ENCODE measurements around the gene ACTL6B. TPM values are rescaled to one million over a fixed set of nuclear protein-coding genes. Genes with fewer than 3 reads are reported as not detected.

Gene ACTL6B
- total RNA-seq, 1 donor from 2014 or later = not detected

- intact Hi-C loops (cut with DNase I) = no loop called here
- ATAC-seq (ENCODE audit: poor library complexity) = peak; percentile 98
- DNase-seq = peak; percentile 98
Observed at GRCh38 chr7:100611983-100612729, 44.1 kb downstream of the ACTL6B start, which contains the start of gene MOSPD3. Gene MOSPD3, plus strand, starts transcription at chr7:100612540. Its CDS starts 252 bp downstream, at chr7:100612792.

- ATAC-seq (ENCODE audit: poor library complexity) (no peak), DNase-seq (no peak)
- intact Hi-C loops (cut with DNase I) = no loop called here
Observed at GRCh38 chr7:100609958-100610357, 46.3 kb downstream of the ACTL6B start.

GRCh38 chr7:100607111-100607510 is 49.1 kb downstream of the ACTL6B start:
- no peak for DNase-seq
- no peak for ATAC-seq (ENCODE audit: poor library complexity)
- intact Hi-C loops (cut with DNase I) = no loop called here

GRCh38 chr7:100606313-100606712 is 49.9 kb downstream of the ACTL6B start:
- ATAC-seq (ENCODE audit: poor library complexity) (no peak), DNase-seq (no peak)
- intact Hi-C loops (cut with DNase I) = no loop called here

GRCh38 chr7:100604976-100605911 is 51.0 kb downstream of the ACTL6B start:
- peak; percentile 36 for ATAC-seq (ENCODE audit: poor library complexity)
- intact Hi-C loops (cut with DNase I) = loop anchor here (5.0 kb wide), 1 partner anchor 87 kb away; the partner anchor contains the start of gene GIGYF1
- DNase-seq = peak; percentile 71

GRCh38 chr7:100604028-100604975 is 51.9 kb downstream of the ACTL6B start:
- intact Hi-C loops (cut with DNase I) = loop anchor here (5.0 kb wide), 1 partner anchor 88 kb away; the partner anchor contains the start of gene GIGYF1
- DNase-seq = peak; percentile 90
- ATAC-seq (ENCODE audit: poor library complexity) = peak; percentile 85

- DNase-seq = no peak
- no peak for ATAC-seq (ENCODE audit: poor library complexity)
- intact Hi-C loops (cut with DNase I) = loop anchor here (5.0 kb wide), 1 partner anchor 89 kb away; the partner anchor contains the start of gene GIGYF1
Observed at GRCh38 chr7:100603726-100604027, 52.6 kb downstream of the ACTL6B start.

- ATAC-seq (ENCODE audit: poor library complexity) (peak; percentile 52), DNase-seq (peak; percentile 87)
- intact Hi-C loops (cut with DNase I) = loop anchor here (5.0 kb wide), 1 partner anchor 89 kb away; the partner anchor contains the start of gene GIGYF1
Observed at GRCh38 chr7:100602889-100603725, 53.1 kb downstream of the ACTL6B start.

GRCh38 chr7:100600730-100601038 is 55.6 kb downstream of the ACTL6B start:
- DNase-seq (no peak), ATAC-seq (ENCODE audit: poor library complexity) (no peak)
- intact Hi-C loops (cut with DNase I) = loop anchor here (5.0 kb wide), 1 partner anchor 92 kb away; the partner anchor contains the start of gene GIGYF1

- ATAC-seq (ENCODE audit: poor library complexity) = no peak
- intact Hi-C loops (cut with DNase I) = loop anchor here (5.0 kb wide), 1 partner anchor 92 kb away; the partner anchor contains the start of gene GIGYF1
- no peak for DNase-seq
Observed at GRCh38 chr7:100599911-100600729, 56.1 kb downstream of the ACTL6B start.

GRCh38 chr7:100598425-100598824 is 57.8 kb downstream of the ACTL6B start:
- intact Hi-C loops (cut with DNase I) = no loop called here
- DNase-seq = no peak
- no peak for ATAC-seq (ENCODE audit: poor library complexity)

- intact Hi-C loops (cut with DNase I) = no loop called here
- ATAC-seq (ENCODE audit: poor library complexity) (no peak), DNase-seq (no peak)
Observed at GRCh38 chr7:100595188-100595587, 61.1 kb downstream of the ACTL6B start.

Other genes with a start within 250 kb of the ACTL6B start
- 5.4 TPM for gene ZCWPW1, start 227.7 kb downstream of the ACTL6B start, total RNA-seq
- 22.2 TPM for gene MEPCE, start 226.6 kb downstream of the ACTL6B start, total RNA-seq
- gene PPP1R35, start 220.0 kb downstream of the ACTL6B start, total RNA-seq = 10.9 TPM
- gene SPACDR, start 192.2 kb downstream of the ACTL6B start, total RNA-seq = 0.81 TPM
- gene TSC22D4, start 177.2 kb downstream of the ACTL6B start, total RNA-seq = 47.4 TPM
- 0.16 TPM for gene NYAP1, start 172.5 kb downstream of the ACTL6B start, total RNA-seq
- 19.8 TPM for gene AGFG2, start 117.2 kb downstream of the ACTL6B start, total RNA-seq
- gene SAP25, start 82.5 kb downstream of the ACTL6B start, total RNA-seq = 0.54 TPM
- gene LRCH4, start 70.3 kb downstream of the ACTL6B start, total RNA-seq = 22.8 TPM
- 0.35 TPM for gene FBXO24, start 70.1 kb downstream of the ACTL6B start, total RNA-seq
- 42.2 TPM for gene PCOLCE, start 54.1 kb downstream of the ACTL6B start, total RNA-seq
- gene MOSPD3, start 43.9 kb downstream of the ACTL6B start, total RNA-seq = 9.3 TPM
- 0.13 TPM for gene TFR2, start 14.9 kb downstream of the ACTL6B start, total RNA-seq
- gene GNB2, start 17.3 kb upstream of the ACTL6B start, total RNA-seq = 101 TPM
- gene GIGYF1, start 37.8 kb upstream of the ACTL6B start, total RNA-seq = 23.5 TPM
- gene POP7, start 49.7 kb upstream of the ACTL6B start, total RNA-seq = 27.1 TPM
- not detected for gene EPO, start 64.0 kb upstream of the ACTL6B start, total RNA-seq
- not detected for gene ZAN, start 77.1 kb upstream of the ACTL6B start, total RNA-seq
- gene EPHB4, start 171.1 kb upstream of the ACTL6B start, total RNA-seq = 22.1 TPM
- gene SLC12A9, start 196.3 kb upstream of the ACTL6B start, total RNA-seq = 10.2 TPM
- 12.6 TPM for gene TRIP6, start 210.9 kb upstream of the ACTL6B start, total RNA-seq
- 61.1 TPM for gene SRRT, start 218.7 kb upstream of the ACTL6B start, total RNA-seq
- 2.2 TPM for gene UFSP1, start 233.3 kb upstream of the ACTL6B start, total RNA-seq
- 0.65 TPM for gene ACHE, start 239.4 kb upstream of the ACTL6B start, total RNA-seq